GM18511 (cell line): ENCODE measurements around the gene SORBS1.
"Not testable (repeated sequence)": the region's sequence is repeated elsewhere in the genome, so short reads cannot be mapped to it uniquely, and the experiment has no call there.

Experiments
- ATAC-seq: cut with Tn5 transposase; IDR thresholded peaks from one replicate; pipeline ENCODE4 v1.9.1; 2021; ENCODE audit warnings: mild to moderate bottlenecking, moderate library complexity; ENCODE audit not compliant: unreplicated experiment

SORBS1 gene

DNA sequence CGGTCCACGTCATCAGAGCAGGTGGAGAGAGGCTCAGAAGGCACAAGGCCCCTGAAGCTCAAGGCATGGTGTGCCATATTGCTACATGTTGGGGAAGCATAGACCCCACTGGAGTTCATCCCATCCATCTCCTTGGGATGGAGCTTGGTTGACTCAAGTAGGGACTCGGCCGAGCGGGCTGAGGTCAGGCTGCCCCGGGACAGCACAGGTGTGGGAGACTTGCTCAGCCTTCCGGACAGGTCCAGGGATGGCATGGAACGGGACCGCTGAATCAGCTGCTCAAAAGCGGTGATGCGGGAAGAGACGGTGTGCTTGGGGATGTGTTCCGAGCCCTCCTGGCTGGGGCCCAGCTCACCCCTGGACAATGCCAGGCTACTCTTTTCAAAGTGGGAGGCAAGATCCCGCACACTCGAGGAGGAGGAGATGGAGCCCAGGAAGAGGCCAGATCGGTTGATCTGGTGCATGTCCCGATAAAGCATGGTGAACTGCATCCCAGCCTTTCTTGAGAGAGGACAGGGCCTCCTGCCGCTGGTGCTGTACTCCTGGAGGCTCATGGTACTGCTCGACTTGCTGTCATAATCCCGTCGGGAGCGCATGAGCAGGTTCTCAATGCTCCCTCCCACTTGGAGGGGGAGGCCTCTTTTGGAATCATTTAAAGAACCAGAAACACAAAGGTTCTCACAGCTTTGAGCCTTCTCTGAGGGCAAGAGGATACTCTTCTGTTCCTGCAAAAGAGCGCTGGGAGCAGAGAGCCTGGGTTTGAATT lies 204.8 kb downstream of the SORBS1 start:
- ATAC-seq: no peak

DNA sequence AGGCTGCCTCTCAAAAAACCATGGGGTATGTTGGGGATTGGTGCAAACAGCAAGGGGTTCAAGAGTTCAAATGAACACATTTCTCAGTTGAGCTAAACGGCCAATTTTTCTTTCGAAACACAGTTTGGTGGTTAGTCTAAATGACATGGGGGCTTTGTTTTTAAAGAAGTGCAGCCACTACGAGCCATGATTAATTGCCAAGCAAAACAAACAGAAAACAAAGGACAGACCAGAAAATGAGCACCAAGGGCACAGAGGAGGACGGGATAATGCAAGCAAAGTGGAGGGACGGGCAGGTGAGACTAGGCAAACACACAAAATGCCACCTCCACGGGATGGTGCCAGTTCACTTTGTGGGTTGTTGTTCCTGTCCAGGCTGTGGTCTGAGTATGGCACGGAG lies 205.9 kb downstream of the SORBS1 start:
- no peak for ATAC-seq

DNA sequence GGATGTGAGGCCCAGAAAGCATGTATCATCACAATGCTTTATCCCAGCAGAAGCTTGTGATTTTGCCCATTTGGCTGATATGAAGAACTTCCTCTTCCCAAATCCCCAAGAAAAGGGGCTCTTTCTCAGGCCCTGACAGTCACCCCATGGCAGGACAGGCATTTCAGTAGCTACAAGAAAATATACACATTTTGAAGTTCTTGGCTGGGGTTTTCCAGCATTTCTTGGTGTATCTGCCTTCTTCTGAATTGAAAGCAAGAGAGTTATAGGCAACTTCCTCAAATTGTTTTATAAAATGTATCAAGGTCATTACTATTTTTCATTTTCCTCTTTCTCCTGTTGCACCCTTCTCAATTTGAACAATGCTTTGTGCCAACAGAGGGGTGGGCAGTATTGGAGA lies 207.1 kb downstream of the SORBS1 start:
- no peak for ATAC-seq

DNA sequence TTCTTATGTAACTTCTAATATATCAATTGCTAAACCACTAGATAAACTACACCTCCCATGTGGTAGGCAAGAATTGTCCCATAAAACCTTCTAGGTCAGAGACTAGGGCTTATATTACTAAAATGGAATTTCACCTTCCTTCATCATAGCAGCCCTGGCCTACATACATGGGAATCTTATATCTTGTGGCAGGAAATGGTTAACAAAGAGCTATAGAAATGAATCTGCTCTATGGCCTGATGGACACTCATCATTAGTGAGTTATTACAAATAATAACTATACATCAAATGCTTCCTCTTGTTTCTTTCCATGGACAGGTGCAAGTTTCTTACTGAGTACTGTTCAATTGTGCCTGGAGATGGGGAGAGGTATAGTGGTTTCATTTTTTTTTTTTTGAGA lies 208.0 kb downstream of the SORBS1 start:
- ATAC-seq: no peak

DNA sequence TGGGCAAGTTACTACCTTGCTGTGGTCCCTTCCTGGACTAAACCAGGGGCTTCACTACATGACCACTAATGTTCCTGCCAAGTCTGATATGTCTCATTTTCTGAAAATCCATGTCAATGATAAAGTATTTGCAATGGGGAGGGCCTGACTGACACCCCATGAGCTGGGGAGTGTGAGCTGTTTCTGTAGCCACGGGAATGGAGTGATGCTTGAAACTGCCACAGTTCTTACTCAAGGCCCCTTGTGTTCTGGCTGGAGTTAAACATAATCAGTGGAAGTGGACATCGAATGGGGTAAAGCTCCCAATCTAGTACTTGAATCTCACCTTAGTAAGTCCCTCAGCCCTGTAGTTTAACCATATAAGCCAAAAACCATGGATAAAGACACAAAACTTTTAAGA lies 208.5 kb downstream of the SORBS1 start:
- no peak for ATAC-seq

DNA sequence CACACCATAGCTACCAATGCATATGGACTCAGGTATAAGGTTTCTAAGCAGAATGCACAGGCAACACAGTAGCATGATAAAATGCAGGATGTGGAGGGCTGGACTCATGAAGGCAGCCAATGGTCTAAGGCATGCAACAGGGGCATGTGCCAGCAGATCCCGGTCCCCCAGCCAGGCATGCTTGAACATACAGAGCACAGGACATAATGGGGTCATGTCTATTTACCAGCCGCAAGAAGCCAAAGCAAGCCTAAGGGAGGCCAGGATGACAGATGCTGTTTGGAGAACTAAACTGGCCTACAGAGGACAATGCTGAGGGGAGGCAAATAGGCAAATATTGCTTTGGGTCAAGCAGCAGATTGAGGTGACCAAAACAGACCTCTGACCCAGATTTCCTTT lies 210.3 kb downstream of the SORBS1 start:
- no peak for ATAC-seq

DNA sequence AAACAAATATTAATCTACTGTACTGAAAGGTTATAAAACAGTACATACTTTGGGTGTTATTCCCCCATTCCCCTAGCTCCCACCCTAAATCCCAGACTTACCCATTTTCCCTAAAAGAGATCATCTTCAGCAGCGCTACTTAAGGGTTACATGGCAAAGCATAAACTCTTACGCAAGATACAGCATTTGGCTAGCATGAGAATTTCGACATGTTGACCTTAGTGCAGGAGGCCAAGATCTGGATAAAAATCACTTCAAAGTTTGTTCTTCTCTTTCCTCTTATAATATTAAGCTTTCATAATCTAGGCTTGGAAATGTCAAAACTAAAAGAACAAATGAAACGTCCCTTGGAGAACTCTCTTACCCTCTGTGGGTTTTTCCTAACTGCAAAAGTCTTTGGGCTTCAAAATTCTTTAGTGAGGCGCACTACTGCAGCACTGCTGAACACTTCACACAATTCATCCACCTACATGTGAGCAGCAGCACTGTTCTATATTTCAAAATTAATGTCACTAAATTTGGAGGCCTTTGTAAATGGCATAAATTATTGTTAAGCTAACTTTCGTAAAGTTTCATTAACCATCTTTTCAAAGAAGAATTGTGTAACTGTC lies 210.8 kb downstream of the SORBS1 start:
- ATAC-seq: no peak

DNA sequence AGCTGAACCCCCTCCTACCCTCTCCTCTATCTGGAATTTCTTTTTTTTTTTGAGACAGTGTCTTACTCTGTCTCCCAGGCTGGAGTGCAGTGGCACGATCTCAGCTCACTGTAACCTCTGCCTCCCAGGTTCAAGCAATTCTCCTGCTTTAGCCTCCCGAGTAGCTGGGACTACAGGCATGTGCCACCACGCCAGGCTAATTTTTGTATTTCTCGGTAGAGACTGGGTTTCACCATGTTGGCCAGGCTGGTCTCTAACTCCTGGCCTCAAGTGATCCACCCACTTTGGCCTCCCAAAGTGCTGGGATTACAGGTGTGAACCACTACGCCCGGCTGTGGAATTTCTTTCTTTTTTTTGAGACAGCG lies 213.8 kb downstream of the SORBS1 start:
- not testable (repeated sequence) for ATAC-seq

DNA sequence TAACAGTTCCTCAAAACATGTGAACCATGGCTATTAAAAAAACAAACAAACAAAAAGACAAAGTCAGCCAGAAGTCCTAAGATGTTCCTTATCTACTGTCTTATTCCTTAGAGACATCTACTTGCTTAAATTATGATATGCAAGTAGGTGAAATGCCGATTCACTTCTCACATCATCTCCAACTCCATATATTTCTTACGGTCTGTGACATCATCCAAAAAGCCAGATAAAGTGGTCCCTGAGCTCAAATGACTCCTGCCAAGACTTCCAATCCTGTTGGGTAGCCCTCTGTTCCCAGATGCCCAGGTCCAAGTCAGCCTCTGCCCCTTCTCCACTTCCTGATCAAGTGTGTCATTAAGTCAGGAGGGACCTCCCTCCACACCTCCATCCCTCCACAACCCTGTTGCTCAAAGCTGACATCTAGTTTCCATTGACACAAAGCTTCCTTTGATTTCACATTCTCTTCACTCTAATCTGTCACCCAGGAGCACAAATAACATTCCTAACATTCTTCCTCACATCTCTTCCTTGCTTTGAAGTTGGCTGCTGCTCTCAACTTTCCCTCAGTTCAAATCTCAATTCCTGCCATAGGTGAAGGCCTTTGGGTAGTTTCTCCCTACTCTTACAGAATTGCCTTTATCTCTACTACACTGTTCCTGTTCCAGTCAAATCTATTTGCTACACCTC lies 214.3 kb downstream of the SORBS1 start:
- no peak for ATAC-seq

DNA sequence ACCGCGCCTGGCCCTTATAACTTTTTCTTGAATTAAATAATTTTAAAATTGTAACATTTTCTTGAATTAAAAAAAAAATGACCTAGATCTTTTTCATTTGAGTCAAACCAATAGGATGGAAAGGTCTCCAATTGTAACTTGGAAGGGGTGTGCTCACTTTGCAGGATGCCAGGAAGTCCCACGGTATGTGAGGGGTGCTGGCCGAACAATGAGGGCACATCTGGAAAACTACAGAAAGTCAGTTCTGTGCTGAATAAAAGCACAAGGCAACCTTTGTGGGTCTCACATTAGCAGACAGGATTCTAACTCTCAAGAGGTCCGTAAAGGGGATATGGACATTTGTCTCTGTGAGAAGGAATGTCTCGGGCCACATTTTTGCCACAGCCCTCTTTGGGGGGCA lies 217.6 kb downstream of the SORBS1 start:
- ATAC-seq: no peak

DNA sequence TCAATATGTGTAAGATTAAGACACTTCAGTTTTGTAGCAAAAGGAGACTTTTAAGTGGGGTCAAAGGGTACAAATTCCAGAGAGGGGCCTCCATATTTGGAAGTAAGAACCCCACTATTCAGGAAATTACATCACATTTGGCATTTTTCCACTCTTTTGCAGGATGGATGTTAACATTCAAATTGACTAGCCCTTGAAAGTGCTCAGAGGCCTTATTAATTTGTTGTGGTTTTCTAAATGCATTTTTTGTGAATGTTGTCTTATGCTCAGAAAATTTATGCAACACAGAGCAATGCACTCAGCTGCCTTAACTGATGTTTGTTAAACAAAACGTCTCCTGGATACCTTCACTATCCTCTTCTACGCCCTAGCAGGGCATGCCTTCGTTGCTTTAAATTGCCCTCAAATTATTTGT lies 219.4 kb downstream of the SORBS1 start:
- ATAC-seq: no peak

DNA sequence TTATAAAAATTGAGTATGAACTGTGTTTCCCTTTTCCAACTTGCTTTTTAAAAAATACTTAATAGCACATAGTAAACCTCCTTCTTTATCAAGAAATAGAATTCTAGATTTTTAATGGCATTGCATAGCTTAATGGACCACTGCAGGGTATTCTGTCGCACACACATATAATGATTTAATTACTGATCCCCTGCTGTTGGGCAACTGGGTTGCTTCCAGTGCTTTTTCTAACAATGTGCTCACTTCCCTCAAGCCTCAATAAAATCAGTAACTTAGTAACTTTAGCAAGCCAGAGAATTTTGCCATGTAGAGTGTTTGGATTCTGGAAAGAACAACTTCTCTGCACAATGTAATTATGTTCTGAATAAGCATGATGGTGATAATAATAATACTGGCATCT lies 221.3 kb downstream of the SORBS1 start:
- ATAC-seq: no peak

DNA sequence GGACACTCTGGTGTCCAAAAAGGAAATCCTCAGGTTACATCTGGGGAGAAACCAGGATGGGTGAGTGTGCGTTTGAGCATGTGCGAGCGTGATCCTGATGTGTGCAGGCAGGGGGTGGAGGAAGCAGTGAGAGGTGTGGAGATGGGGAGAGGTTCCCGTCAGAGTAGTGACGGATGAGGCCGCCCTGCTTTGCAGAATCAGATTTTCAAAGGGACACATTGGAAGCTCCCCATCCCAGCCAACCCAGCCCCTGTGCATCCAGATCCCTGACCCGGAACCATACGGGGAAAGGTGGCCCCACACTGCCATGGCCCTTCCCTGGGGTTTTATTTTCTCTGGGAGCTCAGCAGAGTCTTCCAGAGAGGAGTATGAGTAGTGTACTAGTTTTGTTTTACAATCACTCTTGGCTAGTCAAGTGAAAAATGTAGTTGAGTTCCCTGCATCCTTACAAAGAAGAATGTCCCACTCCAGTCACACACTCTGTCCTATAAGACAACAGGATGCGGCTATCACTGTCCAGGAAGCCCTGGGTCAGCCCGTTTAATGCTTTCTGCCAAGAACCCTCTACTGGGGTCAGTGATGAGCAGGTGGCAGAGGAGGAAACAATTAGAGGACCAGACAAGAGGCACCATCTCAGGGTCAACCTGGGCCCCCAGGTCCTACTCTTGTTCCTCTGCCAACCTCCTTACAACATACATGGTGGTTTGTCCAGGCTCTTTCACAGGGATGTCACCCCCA lies 223.6 kb downstream of the SORBS1 start:
- no peak for ATAC-seq

DNA sequence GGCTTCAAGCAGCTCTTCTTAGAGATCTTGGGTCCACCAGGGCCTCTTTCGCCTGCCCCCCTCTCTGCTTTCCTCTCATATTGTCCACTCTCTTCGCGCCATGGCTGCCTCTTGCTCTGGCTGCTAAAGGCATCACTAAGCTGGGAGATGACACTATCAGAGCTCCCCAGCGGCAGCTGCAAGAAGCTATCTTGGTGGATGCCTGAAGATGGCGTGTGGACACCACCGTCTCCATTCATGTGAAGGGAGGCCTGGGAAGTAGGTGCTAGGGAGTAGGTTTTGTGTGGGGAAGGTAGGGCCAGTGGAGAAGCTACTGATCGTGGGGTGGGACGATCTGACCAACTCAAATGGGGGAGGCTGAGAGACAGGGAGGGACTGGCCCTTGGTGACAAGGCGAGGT lies 224.5 kb downstream of the SORBS1 start:
- no peak for ATAC-seq

DNA sequence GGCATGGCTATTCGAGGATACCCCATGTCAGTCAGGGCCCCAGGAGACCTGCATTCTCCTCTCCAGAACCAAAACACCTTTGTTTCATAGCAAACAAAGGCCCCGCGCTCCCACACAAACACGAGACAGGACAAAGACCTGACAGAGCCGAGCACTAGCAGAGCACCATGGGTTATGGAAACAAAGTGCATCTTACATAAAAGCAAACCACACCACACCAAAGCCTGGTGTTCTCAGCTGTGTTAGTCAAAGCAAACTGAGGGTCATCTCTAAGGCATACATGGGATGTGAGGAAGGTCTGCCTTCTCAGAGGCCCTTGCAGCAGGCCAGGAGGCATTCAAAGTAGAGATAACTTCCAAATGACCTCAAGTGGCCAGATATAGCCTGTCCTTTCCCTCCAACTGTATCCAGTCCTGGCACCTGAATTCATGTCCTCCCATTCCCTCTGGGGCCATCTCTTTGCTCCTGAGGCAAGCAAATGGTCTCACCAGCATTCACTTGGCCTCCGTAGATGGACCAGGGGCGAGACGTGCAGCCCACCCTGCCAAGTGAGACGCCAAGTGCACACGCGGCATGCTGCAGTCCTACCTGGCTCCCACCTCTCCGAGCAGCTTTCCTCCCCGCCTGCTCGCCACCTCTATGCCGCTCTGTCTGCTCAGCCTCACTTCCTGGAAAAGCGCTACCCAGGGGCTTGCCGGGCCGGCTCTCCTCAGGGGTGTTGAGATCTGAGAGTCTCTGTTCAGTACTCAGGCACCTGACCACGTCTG lies 225.1 kb downstream of the SORBS1 start:
- no peak for ATAC-seq

DNA sequence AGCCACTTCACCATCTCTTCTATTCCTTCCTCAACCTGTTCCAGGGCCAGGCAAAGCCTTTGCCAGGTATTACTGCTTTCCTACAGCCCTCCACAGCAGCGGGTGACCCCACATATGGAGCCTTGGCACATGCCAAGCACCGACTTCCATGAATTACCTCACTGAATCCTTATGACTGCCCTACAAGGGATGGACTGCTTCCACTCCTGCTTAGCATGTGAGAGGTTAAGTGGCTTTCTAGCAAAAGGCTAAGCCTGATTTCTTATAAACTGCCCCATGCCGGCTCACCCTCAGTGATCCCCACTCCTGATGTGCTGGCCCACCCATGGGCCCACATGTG lies 226.4 kb downstream of the SORBS1 start:
- ATAC-seq: no peak

DNA sequence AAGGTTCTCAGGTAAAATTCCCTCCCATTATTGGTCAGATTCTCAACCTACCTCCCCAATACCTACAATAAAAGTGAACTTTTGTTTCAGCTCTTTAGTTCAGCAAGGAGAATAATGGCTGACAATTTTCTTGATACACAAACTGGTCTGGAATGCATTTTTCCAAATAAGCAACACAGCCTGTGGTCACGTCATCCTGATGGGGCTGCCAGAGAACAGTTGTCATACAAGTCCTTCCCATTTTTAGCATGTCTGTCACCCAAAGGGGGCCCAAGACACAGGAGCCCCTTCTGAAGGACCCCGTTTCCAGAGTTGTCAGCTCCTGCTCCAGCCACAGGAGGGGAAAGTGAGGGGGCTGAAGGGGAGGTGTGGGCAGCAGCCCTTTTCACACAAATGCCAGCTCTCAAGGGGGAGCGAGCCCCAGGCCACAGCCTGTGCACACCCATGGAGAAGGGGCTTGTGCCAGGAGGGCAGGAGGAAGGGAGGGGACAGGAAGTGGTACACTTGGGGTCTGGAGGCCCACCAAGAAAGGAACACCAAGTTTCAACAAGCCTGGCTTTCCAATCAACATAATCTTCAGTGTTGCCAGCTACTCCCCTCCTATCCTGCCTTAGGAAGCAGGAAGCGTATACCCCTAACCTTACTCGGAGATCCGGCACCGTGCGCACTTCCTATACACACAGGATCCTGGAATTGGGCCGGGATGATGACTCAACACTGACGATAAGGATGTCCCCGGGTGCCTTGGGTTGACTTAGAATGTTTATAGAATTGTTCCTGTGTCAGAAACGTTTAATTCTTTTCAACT lies 227.0 kb downstream of the SORBS1 start:
- no peak for ATAC-seq

DNA sequence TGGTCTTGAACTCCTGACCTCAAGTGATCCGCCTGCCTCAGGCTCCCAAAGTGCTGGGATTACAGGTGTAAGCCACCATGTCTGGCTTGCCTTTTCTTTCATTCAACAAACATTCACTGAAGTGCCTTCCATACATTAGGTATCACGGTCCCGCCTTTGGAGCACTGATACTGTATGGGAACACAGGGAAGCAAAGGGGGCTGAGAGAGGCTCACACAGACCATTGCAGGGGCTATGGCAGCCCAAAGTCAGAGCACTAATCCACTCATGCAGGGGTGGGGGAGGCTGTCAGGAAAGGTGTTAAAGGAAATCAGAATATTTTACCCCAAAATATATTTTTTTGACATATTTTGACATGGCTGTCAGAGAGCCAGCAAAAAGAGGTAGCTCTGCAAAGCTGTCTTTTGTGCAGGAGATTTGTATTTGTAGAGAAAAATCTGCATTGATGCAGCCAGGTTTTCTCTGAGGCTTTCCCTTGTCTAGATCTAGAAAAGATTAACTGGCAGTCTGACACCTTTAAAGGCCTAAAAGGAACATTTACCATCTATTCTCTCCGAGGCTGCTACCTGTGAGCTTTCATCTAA lies 228.4 kb downstream of the SORBS1 start:
- ATAC-seq: no peak

DNA sequence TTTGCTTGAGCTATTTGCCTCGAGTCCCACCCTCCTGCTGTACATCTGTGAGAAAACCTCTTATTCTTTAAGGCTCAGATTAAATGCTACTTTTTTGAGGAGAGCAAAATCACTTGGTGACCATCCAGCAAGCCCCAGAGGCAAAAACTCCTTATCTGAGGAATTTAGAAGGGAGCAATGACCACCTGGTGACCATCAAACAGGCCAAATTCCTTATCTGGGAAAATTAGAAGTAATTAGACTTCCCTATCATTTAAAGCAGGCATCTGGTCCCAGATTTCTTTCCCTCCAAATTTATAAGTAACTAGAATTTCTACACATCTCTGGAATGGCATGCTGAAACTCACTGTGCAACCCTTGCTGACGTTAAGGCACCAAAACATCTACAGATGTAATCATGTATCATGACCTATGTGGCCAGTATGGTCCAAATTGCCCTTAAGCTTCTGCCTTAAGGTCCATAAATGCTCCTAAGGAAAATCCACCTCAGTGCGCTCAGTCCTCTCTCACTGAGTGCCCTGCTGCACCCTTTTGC lies 229.5 kb downstream of the SORBS1 start:
- no peak for ATAC-seq
